ENCODE measurements around the gene ZNF385C.

- no peak for TF ChIP-seq CTCF (IDR thresholded peaks at IDR 0.05 in 4 of 5, conservative IDR thresholded peaks at IDR 0.05 in 1 of 5)
- no peak for TF ChIP-seq POLR2A (IDR thresholded peaks at IDR 0.05)
These were observed 96.0 kb downstream of the ZNF385C start for GRCh38 chr17:42002175-42002791.

Data from gastrocnemius medialis (tissue), 4 donors.